HG03135 (cell line): Measurements from ENCODE around the gene CLEC4E.
A peak's percentile ranks its signal among the peaks of the same experiment; 100 is the strongest.
"Not testable (repeated sequence)": the region's sequence is repeated elsewhere in the genome, so short reads cannot be mapped to it uniquely, and the experiment has no call there.

Experiments
- ATAC-seq: cut with Tn5 transposase; IDR thresholded peaks from one replicate; pipeline ENCODE4 v1.9.1; 2021; ENCODE audit warnings: mild to moderate bottlenecking, moderate library complexity; ENCODE audit not compliant: unreplicated experiment

The CLEC4E gene

DNA sequence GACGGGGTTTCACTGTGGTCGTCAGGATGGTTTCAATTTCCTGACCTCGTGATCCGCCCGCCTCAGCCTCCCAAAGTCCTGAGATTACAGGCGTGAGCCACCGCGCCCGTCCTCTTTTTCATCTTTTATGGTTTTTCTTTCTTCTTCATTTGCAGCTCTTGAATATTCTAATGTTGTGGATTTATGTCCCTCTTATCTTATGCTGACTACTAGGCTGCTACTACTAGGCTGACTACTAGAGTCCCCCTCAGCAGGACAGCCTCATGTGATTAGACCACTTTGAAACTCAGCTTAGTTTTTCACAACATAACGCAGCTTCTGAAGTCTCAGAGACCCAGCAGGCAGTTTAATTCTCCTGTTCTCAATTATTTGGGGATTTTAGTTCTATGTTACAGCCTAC, 857 bp upstream of the CLEC4E start:
- no peak for ATAC-seq

DNA sequence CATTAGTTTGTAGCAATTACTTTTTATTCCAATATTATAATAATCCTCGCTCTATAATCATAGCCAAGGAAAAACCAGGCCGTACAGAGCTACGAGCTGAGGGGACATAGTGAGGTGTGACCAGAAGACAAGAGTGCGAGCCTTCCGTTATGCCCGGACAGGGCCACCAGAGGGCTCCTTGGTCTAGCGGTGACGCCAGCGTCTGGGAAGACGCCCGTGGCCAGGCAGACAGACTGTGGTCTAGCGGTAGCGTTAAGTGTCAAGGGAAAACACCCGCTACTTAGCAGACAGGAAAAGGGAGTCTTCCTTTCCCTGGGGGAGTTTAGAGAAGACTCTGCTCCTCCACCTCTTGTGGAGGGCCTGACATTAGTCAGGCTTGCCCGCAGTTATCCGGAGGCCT, 2.9 kb downstream of the CLEC4E start:
- not testable (repeated sequence) for ATAC-seq

- no peak for ATAC-seq
Measured at GRCh38 chr12:8532045-8532444, 8.7 kb downstream of the CLEC4E start.

DNA sequence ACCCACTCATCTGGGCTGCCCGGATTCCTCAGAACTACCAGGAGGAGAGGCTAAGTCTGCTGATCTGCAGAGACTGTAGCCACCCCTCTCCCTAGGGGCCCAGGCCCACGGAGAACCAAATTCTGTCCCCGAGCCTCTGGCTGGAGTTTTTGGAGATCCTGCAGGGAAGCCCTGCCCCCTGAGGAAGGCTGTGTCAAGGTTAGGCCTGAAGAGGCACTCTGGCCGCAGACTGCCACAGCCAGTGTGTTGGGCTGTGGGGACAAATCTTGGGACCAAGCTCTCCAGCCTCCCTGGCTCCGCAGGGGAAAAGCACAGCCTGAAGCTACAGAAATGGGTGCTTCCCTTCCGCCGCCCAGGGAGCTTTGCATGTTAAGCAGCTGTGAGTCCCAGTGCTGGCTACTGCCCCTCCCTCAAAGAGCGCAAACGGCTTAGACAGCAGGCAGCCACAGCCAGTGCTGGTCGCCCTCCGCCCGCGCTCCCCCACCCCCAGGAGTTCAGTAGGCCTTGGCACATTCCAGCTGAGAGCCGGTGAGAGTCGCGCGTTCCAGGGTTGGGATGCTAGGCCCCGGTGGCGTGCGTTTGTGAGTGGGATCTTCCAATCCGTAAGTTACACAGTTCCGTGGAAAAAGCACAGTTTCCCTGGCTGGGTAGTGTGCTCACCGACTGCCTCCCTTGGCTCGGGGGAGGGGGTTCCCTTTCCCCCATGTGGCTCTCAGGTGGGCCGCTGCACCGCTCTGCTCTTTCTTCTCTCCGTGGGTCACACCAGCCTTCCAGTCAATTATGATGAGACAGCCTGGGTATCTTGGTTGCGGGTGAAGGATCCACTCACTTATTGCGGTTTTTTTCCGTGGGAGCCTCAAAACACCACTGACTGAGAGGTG, 13.2 kb downstream of the CLEC4E start:
- no peak for ATAC-seq

DNA sequence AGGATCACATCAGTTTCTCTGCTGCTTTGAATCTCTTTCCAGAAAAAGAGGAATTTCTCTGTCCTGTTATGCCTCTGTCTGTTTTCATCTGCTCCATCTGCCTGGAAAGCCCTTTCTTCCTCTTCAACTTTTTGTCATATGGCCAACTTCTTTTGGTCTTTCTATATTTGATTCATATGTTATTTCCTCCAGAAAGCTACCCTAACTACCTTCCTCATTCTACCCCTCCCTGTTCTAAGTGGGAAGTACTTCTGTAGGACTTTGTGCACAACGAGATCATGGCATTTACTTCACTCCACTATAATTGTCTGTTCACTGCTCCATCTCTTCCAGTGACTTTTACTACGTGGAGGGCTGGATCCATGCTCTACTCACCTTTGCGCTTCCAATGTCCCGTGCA, 21.5 kb downstream of the CLEC4E start:
- no peak for ATAC-seq

DNA sequence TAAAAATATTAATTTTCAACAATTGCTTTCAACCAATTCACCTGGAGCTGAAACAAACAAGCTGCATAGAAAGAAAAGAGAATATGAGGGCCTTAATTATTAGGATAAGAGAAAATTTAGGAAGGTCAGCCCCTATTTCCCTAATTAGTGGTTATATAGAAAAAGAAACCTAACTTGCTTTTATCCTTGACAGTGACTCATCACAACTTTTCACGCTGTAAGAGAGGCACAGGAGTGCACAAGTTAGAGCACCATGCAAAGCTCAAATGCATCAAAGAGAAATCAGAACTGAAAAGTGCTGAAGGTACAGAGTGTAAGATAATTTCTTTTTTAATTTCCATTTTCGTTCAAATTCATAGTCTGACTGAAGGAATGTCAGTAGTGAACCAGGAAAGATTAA, 22.7 kb downstream of the CLEC4E start:
- no peak for ATAC-seq

GRCh38 chr12:8513256-8513655, 27.4 kb downstream of the CLEC4E start, which contains the start of gene CLEC4D:
Gene CLEC4D (plus strand): TSS chr12:8513503. CDS start chr12:8513733, 230 bp downstream.
- ATAC-seq: no peak

DNA sequence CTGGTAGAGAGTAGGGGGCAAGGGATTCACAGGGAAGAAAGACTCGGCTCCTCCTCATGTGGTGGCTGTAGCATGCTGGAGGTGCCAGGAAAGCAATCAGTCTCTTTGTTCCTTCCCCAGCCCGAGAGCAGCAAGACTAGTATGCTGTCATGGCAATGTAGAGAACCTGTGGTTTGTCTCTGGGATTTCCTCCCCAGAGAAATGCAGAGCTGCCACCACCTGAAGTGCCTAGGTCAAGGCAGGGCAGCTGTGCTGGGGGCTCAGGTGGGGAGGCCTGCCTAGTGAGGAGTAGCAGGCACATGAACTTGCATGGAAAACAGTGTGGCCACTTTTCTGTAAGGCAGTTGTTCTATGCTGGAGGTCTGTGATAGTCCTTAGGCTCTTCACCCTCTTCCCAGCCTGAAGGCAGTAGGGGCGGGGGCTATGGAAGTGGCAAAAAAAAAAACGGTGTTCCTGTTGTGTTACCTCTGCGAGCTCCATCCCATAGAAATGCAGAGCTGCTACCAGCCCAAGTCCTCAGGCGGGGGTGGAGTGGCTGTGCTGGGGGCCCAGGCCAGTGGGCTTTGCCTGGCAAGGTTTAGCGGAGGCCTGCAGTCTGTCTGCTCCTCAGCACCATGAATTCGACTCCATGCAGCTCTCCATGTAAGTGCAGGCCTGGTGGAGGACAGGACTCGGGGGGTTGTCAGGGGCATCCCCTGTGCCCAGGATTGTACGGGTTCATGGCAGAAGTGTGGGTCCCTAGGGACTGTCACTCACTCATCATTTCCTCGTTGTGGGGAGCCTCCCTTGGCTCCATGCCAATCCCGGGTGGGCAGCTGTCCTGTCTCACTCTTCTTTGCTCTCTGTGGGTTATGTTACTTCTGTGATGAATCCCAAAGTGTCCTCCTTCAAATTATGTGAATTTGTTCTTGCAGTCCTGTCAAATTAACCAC, 31.5 kb downstream of the CLEC4E start:
- ATAC-seq: no peak

GRCh38 chr12:8508223-8508622, 32.5 kb downstream of the CLEC4E start:
- ATAC-seq: no peak

DNA sequence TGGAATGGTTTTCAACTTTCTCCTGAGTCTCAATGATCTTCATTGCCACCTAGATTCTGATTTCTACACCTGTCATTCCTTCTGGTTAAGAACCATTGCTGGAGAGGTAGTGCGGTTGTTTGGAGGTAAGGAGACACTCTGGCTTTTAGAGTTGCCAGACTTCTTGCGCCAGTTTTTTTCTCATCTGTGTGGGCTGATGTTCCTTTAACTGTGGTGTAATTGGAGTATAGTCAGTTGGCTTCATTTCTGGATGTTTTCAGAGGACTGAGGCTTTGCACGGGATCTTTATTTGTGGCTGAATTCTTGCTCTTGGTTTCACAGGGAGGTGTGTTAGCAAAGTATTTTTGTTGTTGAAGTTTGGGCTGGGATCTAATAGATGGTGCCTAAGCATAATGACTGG, 33.1 kb downstream of the CLEC4E start:
- ATAC-seq: no peak

DNA sequence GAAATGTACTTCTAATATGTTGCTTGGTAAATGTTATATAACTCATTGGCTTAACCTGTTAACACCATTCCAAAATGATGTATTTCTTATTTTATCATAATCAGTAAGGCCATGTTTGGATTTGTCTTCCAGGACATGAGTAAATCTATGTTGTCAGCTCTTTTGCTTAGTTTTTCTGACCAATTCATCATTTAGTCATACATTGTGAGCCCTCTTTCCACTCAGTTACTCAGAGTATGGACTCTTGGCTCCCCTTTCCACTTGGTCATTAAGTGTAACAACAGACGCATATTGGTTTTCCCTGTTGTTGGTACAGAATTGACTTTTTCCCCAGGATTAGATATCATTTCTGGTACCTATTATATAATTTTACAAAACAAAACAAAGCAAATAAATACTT, 36.4 kb downstream of the CLEC4E start:
- ATAC-seq: no peak

GRCh38 chr12:8501720-8502119, 39.0 kb downstream of the CLEC4E start:
- ATAC-seq: no peak

DNA sequence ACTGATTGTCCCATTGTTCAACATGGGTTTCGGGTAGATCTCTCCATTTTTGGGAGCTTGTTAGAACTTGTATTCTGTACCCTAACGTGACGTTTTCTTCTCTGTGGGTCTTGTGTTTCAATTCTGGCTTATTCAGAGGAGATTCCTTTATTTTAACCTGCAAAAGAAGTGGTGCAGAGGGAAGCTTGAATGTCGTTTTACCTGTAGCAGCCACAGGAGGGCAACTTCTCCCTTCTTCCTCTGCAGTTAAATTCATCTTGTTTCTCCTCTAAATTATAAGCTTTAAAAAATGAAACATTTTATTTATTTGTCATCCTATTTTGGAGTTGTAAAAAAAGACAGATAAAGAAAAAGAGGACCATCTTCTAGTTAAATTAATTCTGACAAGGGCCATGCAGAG, 41.1 kb downstream of the CLEC4E start:
- ATAC-seq: no peak

GRCh38 chr12:8496074-8496473, 44.6 kb downstream of the CLEC4E start:
- not testable (repeated sequence) for ATAC-seq

GRCh38 chr12:8495671-8496070, 45.0 kb downstream of the CLEC4E start:
- ATAC-seq: not testable (repeated sequence)

- peak; percentile 95 for ATAC-seq
Measured at GRCh38 chr12:8493084-8493483, 47.6 kb downstream of the CLEC4E start.

DNA sequence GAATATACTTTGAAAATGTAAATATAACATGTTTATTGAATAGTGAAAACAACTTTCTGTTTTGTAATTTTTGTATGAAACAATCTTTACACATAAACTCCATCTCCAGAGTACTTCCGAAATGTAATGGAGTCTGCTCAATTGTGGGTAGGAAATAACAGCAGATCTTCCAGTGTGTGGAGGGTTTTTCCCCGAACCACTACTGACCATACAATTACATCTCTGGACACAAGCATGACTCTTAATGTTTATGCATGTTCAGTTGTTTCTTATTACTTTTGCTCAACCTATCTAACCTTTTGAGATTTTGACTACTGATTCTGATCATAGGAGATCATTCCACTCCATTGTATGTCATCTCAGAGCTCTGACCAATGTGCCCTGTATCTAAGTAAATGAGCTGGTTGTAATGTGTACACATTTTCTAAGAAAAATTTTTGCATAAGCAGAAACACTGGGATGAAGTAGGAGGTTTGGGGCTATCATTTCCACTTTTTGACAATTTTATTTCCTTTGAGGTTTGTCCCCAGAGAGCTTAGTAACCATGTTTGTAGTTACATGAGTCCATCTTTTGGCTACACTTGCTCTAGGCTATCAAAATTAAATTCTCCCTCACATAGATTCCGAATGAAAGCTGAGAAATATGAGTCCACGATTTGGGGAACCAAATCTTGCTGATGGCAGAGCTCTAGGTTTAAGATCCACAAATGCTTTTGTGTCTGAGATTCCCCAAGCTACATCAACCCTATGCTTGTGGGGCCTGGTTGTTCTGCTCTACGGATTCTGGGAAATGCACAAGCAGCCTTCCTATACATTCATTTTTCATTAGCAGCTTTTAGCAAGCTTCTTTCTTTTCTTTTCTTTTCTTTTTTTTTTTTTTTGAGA, 48.8 kb downstream of the CLEC4E start:
- no peak for ATAC-seq
